GM19035 (cell line): ENCODE data around the gene LHX4.

ENCODE experiments used
- ATAC-seq: cut with Tn5 transposase; IDR thresholded peaks from one replicate; pipeline ENCODE4 v1.9.1; 2021; ENCODE audit not compliant: unreplicated experiment

LHX4 gene

DNA sequence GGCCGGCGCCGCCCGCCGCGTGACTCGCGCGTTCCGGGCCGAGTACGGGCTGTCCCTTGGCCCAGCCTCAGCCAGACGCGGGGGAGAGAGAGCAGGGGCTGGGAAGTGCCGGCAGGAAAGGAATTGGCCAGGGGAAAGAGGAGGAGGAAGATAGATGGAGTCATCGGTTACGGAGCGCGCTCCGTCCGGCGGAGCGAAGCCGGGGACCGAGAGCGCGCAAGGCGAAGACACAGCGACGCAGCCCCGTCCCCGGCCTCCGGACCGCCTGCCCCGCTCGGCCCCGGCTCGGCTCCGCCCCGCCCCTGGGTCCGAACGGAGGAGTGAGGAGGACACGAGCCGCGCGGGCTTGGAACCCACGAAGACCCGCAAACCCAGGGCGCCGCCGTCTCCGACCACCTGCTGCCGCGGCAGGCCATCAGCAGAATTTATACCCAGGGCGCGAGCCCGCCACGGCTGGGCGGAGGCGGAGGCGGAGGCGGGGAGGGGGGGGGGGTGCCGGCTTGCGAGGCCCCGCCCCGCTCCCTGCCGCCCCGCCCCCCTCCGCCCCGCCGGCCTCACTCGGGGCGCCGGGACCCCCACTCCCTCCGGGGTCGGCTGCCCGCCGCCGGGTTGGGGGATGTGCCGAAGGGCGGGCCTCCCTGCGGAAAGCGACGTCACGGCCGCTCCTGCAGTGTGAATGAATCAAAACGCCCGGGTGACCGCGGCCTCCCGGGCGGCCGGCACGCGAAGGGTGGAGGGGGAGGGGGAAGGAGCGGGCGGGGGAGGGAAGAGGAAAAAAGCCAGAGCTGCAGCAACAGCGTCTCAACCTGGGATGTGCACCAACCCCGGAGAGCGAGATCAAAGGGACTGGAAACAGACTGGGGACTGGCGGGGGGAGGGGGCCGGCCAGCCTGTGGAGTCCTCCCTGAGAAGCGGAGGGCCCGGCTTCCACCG lies at the start of gene LHX4:
Gene LHX4 (plus strand): TSS at position 782 of the 933 bp plus-strand sequence. CDS start 266 bp downstream, outside the sequence.
- peak; percentile 44 for ATAC-seq

DNA sequence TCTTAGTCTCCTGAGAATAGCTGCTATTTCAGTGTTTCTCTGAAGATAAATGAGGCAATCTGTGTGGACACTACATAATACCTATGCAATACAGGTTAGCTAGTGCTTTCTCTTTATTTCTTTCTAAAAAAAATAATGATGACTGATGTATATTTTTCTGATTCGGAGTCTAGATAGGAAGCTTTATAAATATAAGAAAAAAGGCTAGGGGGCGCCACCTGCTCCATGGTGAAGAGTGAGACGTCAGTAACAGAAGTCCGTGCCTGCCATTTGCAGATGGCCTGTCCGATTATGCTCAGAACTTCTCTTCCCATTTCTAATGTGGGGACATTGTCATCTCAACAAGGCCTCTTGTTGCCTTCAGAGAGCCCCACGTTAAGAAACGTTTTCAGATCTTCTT lies 49.0 kb upstream of the LHX4 start:
- no peak for ATAC-seq

DNA sequence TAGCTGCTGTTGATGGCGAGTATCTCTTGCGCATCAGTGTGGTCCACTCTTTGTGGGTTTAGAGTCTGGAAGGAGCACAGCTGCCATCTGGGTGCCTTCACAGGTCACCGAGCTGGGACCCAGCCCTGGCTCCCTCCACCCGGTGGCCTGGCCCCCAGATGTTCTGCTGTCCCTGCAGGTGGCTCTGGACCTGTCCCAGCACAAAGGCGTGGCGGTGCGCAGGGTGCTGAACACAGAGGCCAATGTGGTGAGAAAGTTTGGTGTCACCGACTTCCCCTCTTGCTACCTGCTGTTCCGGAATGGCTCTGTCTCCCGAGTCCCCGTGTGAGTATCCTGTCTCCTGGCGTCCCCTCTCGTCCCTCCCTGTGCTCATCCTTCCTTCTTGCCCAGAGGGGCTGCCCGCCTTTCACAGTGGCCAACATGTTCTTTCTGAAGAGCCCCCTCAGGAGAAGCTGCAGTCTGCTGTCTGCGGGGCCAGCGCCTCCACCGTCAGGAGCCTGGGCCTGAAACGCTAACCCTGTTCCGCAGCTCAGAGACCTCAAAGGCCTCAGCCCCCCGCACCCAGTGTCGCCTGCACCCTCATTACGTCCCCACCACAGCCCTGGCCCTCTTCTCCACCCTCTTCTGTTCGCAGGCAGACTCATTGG lies 47.9 kb upstream of the LHX4 start:
- no peak for ATAC-seq

DNA sequence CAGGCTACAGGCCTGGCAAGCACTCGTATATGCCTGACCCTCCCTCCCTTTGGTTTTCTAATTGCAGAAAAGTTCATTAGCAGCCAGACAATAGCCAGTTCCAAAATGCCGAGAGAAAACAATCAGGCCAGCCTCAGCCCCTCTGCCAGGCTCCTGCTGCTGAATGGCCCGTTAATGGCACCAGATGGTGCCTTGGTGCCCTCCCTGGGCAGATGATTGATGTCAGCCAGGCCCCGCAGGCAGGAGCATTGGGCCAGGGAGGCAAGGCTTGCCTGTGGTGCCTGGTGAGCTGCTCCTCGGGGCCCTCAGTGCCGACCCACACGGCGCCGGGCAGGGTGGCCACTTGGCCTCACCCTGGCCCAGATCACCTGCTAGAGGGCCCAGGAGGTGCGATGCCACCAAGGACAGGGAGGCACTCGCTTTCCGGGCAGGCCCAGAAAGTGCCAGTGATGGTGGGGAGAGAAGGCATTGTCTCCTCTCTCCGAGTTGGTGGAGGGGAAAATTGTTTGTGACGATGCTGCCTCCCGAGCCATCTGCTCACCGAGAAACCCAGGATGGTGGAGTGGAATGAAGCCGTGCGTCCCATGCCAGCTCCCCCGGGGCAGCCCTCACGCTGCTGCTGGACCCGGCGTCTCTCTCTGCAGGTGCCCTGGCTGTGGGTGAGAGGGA lies 47.3 kb upstream of the LHX4 start:
- no peak for ATAC-seq

DNA sequence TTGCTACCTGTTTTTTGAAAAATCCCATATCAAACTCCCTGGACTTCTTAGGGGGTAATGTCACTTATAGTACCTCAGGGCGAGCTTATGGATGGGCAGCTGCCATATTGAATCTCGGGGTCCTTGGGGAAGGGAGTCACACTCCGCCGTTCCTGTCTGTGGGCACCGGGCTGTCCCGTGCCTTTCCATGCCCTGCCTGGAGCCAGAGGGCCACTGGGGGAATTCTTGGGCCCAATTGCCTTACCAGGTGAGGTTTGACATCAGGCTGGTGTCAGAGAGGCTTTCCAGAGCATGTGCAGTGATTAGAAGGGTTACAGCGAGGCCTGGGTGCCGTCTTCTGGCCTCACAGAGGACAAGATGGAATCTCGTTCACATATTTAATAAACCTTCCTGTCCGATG lies 46.6 kb upstream of the LHX4 start:
- no peak for ATAC-seq

DNA sequence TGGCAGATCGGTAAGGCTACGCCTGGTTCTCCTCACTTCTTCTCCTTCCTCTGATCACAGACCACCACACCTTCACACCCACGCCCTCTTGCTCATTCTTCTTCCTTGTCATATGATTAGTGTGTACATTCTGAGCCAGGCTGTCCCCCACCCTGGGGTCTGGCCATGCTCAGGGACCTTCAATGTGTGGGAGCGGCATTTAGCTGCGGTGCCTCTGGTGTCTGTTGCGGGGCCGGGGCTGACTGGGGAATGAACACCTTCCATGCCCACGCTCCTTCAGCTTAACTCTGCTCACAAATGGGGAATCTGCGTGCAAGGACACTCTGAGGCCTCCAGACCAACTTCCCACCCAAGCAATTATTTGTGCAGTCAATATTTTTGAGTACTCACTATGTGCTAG lies 46.0 kb upstream of the LHX4 start:
- ATAC-seq, result no peak

DNA sequence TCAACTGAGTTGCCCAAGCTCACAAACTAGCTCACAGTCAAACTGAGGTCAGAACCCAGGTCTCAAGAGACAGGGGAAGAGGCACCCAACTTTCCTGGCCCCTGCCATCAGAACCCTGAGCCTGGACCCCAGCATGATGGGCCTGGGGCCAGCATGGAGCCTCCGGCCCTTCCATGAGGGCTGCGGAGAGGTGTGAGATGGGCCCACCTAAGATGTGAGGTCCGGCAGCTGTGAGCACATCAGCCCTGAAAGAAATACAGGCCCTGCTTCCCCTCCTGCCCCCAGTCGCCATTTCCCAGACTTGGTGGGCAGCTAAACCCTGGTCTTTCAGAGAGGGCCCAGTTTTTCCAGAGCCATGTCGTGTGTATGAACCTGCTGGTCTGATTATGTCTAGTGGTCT lies 44.8 kb upstream of the LHX4 start:
- ATAC-seq, result no peak

DNA sequence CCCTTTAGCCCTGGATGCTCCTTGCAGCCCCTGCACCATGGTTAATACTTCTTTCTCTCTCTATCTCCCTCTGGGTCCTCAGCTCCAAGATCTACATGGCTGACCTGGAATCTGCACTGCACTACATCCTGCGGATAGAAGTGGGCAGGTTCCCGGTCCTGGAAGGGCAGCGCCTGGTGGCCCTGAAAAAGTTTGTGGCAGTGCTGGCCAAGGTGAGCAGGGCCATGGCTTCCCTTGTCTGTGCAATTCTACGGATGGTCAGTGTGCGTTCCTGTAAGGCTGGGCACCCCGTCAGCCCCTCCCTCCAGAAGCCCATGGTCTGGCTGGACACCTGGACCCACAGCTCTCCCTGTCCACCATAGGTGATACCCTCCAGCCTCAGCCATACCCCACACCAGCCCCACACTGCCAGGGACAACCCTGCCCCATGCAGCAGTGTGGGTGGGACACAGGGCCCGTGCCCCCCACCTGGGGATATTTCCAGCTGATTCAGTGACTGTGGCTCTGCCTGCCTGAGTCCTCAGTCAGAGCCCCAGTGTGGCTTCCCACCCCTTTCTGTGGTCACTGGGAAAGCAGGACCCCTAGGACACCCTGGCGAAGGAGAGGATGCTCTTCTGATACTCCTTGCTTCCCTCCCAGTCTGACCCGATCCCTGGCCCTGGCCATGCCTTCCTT lies 44.0 kb upstream of the LHX4 start:
- ATAC-seq, result no peak

DNA sequence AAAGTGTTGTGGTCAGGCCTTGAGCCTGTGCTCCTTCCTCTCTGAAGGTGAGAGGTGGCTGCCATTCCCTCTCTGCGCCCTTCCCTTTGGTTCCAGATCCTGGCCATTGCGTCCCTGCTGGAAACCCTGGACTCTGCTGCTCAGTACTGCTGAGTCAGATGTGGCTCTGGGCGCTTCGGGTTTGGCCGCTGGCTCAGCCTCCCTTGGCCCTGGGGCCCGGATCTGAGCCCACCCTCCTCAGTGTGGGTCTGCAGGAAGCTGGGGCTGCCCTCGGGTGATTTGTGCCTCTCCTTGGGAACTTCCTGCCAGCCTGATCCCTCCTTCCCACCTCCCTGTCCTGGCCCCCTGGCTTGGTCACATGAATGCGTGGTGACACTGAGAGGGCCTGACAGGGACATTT lies 43.2 kb upstream of the LHX4 start:
- no peak for ATAC-seq

DNA sequence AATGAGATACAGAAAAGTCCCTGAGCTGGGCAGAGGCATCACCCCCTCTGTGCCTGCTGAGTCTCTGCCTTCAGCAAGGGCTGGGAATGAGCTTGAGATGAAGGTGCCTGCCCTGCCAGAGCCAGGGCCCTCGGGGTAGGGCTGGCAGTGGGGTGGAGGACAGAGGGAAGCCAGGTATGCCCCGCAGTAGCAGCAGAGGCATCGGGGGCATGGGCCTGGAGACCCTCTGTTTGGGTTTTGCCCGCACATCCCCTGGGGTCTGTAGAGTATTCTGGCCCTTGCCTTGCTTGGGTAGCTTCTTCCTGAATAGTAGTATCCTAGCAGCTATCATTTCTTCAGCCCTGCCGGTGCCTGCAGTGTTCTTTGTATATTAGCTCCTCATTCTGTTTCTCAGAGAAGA lies 42.4 kb upstream of the LHX4 start:
- ATAC-seq, result no peak

DNA sequence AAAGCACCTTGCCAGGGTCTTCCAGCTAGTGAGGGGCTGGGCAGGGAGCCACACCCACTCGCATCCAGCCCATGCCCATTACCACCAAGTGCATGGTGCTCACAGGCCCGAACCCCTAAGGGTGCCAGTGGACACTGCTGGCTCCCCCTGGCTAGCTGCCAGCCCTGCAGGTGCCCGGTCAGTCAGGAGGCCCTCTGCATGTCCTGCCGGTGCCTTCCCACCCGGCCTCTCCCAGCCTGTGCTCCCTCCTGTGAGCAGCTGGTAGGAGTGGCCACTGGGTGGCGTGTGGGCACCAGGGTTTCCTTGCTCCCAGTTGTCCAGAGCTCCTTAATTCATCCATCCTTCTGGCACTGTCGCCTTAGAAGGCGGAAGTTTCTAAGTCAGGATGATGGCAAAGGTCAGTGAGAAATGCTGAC lies 42.0 kb upstream of the LHX4 start:
- no peak for ATAC-seq

DNA sequence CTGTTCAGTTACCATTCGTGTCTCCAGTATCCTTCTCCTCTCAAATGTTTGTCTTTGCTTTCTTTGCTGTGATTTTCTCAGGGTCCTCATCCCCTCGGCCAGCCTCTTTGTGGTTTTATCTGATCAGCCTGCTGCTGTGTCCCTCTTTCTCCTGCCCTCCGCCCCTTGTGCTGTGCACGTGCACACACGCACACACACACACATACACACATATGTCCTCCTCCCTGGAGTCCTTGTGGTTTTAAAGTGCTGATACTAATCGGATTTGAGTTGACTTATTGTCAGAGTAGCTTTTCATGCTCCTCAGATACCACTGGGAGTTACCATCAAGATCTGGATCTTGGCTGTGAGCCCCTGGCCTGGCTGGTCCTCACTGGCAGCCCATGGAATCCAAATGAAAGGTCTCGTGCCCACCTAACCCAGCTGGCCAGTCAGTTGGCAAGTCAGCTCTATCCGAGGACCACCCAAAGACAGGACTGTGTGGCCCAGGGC lies 41.3 kb upstream of the LHX4 start:
- no peak for ATAC-seq

DNA sequence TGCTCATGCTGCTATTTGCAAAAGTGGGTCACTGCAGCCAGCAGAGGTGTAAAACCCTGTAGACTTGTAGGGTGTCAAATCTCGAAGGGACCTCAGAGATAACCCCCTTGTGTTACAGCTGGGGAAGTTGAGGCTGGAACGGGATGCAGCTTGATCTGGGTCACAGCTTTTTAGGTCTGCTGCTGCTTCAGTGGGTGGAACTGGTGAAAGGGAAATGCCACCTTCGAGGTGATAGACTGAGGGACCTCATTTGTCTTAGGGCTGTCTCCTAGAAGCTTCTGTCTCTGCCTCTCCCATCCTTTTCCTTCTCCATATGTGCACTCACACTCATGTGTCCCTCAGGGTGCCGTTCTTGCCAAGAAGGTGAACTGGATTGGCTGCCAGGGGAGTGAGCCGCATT lies 40.0 kb upstream of the LHX4 start:
- ATAC-seq, result no peak

DNA sequence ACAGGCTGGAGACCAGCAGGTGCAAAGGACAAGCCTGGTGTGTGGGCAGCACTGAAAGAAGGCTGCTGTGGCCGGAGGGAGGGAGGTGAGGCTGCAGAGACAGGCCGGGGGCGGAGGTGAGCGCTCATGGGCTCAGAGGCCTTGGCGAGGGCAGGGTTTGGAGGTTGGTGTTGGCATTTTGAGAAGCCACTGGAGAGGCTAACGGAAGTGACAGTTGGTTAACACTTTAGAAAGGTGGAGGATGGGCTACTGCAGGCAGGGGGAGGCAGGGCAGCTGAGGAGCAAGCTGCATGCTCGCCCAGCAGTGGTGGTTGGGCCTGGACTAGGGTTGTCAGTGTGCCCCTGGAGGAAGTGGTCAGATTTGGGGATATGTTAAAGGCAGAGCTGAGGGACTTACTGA lies 37.9 kb upstream of the LHX4 start:
- no peak for ATAC-seq

DNA sequence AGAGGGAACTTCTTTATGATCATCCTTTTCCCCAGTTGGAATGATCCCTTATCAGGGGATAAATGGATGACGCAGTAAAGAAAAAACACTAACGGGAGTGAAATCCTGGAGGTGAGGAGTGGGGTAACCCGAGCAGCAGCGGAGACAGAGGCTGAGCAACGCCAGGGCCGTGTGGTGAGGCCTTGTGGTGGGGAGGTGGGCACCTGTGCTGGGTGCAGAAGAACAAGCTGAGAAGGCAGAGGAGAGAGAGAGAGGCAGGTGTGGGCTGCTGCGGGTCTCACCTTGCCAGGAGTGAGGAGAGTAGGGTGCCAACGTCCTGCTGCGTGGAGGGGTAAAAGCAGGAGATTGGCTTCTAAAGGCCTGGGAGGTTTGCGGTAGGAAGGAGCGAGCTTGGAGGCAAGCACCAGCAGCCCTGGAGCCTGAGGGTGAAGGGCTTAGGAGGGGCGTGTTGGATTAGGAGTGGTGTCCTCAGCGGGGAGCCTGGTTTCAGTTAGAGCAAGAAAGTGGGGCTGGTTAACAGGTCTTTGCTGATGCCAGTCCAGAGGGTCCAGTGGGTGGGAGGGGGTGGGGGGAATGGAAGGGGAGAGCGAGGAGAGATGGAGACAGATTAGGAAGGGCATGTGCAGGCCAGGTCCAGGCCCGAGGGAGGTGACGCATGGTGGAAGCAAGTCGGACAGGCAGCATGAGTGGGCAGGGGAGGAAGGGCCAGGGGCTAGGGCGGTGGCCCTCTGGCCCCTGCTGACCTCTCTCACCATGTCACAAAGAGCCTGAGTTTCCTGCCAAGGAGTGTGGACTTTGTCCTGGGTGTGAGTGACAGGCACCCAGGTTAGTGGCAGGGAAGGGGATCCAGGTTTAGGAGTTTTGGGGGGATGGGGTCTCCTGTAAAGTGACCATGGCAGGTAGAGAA lies 36.7 kb upstream of the LHX4 start:
- no peak for ATAC-seq

DNA sequence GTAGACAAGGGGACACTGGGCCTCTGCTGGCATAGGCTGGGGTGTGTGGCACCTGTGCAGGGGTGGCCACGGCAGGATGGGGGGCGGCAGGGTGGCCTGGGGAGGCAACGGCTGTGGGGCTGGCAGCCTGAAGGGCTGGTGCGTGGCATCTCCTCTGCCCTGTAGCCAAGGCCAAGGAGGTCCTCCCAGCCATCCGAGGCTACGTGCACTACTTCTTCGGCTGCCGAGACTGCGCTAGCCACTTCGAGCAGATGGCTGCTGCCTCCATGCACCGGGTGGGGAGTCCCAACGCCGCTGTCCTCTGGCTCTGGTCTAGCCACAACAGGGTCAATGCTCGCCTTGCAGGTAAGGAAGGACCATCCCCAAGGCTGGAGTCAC lies 36.0 kb upstream of the LHX4 start:
- ATAC-seq, result no peak

DNA sequence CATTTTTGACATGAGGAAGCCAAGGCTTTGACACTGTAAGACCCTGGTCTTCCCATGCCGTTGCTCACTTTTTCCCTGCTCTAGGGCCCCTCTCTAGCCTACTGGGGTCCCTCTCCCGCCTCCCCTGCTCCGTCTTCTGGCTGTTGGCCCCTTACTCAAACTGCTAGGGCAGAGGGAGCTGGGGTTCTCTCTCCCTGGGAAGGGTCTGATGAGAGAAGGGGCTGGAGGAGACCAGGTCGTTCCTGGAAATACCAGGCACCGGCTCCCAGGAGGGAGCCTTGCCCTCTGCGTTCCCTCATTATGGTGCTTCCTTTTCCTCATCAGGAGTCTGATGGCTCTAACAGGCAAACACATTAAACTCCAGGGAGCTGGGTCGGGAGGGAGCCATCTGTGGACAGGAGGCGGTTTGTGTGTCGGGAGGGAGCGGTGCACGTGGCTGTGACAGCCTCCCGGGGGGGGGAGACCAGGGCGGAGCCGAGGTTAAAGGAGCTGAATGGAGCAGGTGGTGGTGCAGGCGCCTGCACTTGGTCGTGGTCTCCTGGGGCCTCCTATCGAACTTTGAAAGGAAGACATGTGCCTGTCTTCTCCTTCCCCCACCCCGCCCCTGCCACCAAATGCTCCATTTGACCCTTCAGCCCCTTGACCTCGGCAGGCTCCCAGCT lies 35.4 kb upstream of the LHX4 start:
- no peak for ATAC-seq

DNA sequence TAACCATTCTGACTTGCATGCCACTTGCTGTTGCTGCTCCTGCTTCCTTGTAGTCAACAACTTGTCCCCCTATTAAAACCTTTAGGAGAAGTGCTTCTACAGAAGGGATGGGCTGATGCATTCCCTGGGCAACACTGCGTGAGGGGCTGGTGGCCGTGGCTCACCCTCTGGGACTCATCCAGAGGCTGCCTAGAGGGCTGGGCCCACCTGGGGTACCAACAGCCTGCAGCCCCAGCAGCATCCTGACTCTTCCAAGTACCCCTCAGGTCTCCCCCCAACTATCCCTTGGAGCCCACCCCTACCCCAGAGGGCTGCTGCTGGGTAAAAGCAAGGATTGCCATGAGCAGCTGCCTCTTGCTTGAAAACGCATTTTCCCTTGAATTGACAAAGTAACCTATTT lies 34.7 kb upstream of the LHX4 start:
- no peak for ATAC-seq

DNA sequence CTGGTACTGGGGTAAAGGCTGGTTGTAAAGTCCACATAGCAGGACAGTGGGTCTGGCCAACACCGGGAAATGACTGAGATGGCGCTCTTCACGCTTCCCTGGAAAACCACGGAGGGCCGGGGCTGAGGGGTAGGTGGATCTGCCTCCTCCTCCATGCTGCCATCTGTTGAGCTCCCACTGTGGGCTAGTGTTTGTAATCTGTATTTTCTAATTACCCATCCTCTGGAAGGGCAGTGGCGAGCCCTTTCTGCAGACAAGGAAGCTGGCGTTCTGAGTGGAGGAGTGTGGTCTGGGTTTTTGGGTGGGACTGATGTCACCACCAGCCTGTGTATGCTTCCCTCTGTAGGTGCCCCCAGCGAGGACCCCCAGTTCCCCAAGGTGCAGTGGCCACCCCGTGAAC lies 34.1 kb upstream of the LHX4 start:
- ATAC-seq, result no peak
